Activated T-cell treated with anti-CD3 and anti-CD28 coated beads, Interleukin-2, amount 50 U/mL, for 1 hour (primary cell): ENCODE data around the gene SLC34A1.
"Not testable (repeated sequence)": the region's sequence is repeated elsewhere in the genome, so short reads cannot be mapped to it uniquely, and the experiment has no call there.

Experiments used
- DNase-seq: peaks from one replicate; pipeline ENCODE4 v3.0.0-alpha.2; 2020

Gene SLC34A1, protein sequence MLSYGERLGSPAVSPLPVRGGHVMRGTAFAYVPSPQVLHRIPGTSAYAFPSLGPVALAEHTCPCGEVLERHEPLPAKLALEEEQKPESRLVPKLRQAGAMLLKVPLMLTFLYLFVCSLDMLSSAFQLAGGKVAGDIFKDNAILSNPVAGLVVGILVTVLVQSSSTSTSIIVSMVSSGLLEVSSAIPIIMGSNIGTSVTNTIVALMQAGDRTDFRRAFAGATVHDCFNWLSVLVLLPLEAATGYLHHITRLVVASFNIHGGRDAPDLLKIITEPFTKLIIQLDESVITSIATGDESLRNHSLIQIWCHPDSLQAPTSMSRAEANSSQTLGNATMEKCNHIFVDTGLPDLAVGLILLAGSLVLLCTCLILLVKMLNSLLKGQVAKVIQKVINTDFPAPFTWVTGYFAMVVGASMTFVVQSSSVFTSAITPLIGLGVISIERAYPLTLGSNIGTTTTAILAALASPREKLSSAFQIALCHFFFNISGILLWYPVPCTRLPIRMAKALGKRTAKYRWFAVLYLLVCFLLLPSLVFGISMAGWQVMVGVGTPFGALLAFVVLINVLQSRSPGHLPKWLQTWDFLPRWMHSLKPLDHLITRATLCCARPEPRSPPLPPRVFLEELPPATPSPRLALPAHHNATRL

DNA sequence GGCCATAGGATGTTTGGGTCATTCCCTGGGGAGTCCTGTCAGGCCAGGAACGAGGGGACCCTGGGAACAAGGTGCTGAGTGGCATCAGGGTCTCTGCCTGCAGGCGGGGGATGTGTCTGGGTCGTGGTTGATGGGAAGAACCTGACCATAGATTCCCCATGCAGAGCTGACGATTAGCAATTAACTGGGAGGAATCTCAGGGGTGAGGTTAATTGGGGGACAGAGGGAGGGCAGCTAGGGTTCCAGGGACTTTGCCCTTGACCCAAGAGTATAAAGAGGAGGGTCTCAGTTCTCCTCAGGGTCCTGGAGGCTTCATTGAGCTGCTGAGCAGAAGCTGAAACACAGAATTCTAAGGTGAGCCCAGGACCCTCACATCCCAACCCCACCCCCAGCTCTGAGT is at the start of gene SLC34A1:
SLC34A1 (plus strand) TSS at position 301 of the 400 bp plus-strand sequence. CDS start 1,308 bp downstream, outside the sequence.
- DNase-seq: no peak

DNA sequence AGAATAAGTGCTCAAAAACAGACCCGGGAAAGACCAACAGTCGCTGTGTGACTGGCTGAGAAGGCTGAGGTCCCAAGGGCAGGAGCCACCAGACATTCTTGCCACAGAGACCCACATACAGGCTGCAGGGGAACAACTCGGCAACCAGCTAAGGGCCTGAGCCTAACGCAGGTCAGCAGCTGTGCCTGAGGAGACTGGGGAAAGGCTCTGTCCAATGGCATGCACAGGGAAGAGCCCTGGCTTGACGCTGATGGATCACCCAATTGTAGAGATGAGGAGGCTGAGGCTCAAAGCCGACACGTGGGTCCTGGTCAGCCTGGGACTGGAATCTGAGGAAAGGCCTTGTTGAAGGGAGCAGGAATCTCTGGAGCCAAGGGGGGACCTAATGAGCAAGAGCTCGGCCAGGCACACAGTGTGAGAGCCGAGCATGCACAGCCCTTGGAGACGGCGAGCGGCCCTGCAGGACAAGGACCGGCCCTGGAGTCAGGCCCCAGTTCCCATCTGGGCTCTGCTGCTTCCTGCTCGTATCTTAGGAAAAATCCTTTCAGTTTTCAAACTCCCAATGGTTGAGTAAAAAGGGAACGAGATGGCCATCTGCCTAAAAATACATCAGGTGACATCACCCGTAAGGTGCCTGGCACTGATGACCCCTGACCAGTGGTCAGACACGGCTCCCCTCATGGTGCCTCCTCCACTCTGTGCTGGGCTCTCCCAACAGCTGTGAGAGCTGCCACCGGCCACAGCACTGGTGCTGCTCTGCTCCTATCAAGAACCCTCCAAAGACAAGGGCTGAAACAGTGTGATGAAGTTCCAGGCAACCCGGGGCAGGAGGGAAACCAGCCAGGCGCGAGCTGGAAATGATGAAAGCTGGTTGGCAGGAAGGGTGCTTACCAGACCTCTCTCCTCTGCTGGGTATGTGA is 49.2 kb upstream of the SLC34A1 start:
- no peak for DNase-seq

DNA sequence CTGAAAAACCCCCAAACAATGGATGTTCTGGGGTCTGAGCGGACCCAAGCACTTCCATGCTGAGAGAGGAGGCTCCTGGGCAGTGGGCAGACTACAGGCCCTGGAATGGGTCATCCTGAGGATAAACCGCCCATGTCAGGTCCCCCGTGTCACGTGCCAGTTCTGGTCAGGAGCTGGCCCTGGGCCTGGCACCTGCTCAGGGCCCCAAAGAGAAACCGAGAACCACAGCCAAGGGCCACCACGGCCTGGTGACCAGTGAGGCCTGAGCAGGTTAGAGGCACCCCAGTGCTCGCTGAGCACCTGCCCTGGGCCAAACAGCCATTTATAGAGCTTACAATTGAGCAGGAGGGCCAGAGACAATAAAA is 48.6 kb upstream of the SLC34A1 start:
- DNase-seq: no peak

DNA sequence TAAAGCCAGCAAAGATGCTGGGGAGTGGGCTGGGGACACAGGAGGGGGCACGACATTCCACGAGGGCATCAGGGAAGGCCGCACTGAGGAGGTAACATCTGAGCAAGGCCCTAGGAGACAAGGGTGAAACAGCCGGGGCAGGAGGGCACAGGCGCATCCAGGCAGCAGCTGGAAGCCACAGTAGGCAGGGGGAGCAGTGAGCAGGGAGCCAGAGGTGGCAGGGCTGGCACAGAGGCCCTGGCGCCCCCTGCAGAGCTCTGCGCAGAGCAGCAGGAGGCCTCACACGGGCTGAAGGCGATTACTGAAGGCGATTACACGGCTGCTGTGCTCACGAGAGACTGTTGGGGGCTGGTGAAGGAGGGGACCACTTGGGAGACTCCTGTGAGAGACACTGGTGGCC is 48.1 kb upstream of the SLC34A1 start:
- DNase-seq: no peak

DNA sequence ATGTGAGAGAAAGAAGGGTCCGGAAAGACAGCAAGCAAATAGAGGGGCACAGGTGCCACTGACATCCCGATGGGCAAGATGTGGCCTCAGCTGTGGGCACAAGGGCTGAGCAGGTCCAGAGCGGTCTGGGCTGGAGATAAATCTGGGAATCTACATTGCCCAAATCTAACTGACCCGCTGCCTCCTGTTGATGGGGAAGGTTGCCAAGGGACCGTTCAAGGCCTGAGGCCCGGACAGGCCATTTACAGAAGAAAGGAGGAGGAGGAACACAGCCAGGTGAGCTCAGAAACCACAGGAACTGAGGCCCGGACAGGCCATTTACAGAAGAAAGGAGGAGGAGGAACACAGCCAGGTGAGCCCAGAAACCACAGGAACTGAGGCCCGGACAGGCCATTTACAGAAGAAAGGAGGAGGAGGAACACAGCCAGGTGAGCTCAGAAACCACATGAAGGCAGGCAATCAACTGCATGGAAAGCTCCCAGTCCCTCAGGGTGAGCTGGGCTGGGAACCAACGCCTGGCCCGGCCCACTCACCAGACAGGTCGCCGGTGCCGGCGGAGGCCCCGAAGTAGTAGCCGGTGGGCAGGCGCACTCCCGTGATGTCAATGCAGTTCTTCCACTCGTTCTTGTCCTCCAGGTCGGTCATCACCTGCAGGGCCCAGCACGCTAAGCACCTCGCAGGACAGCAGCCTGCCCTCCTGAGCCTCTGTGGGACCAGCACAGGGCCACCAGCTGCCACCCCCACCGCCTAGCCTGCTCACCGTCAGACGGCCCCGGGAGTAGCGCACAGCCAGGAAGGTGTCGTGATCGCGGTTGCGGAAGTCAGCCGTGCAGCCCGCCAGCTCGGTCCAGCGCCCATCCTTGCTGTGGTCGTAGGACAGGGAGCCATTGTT is 47.4 kb upstream of the SLC34A1 start:
- no peak for DNase-seq

DNA sequence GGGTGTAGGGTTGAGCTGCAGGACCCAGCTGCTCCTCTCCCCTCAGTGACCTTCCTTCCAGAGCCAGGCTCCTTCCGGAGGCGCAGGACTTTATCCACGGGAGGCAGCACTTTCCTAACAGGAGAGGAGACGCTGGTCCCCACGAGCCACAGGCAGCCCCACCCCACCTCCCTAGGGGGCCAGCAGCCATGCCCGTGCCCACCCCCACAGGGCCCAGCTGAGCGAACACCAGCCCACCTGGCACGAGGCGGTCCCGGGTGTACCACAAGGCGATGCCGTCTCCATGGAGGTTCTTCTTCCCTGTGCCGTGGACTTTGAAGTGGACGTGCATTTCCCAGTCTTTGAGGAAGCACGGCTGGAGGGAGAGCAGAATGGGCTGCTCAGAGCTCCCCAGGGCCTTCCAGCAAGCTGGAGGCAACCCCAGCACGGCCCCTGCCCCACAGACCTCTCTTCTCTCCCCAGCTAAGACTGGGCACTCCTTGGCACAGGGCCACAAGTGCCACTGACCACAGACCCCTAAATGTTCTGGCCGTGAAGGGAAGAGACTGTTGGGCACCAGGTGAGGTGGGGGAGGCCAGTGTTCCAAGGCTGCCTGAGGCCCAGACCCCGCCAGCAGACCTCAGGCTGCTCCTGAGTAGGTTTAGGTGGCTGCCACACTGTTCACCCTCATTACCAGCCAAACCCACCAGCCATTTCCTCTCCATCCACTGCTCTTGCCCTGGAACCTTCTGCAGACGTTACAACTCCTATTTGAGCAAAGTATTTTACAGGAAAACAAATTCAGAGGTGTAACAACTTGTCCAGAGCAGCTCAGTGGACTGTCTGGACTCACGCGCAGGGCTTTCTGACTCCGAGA is 45.8 kb upstream of the SLC34A1 start:
- no peak for DNase-seq

DNA sequence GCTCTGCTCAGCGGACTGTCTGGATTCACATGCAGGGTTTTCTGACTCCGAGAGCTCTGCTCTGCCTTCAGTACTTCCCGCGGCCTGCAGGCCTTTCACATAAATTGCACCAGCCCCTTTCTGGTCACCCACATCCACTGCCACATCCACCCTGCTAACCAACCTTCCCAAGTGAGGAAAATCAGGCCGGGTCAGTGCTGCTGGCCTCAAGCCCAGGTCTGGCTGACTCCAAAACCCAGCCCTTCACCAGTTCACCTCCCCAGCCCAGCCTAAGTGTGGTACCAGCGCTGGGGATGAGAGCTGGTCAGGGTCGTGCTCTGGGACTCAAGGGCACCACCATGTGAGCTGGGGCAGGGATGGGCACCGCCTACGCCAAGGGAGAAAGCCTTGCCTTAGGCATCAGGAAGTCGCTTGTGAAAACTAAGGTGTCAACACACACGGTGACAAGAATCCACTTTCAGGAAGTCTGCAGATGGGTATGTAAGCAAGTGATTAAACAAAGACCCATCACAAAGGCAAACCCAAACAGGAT is 45.1 kb upstream of the SLC34A1 start:
- no peak for DNase-seq

DNA sequence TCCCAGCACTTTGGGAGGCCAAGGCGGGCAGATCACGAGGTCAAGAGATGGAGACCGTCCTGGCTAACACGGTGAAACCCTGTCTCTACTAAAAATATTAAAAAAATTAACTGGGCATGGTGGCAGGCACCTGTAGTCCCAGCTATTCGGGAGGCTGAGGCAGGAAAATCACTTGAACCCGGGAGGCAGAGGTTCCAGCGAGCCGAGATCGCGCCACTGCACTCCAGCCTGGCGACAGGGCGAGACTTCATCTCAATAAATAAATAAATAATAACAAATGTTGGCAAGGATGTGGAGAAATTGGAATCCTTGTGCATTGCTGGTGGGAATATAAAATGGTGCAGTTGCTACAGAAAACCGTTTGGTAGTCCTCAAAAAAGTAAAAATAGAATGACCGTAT is 41.2 kb upstream of the SLC34A1 start:
- DNase-seq: not testable (repeated sequence)

DNA sequence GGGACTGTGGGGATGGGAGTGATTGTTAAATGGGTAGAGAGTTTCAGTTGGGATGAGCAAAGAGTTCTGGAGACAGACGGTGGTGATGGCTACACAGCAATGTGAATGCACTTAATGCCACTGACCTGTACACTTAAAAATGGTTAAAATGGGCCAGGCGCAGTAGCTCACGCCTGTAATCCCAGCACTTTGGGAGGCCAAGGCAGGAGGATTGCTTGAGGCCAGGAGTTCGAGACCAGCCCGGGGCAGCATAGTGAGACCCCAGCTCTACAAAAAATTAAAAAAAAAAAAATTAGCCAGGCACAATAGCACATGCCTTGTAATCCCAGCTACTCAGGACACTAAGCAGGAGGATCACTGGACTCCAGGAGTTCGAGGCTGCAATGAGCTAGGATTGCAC is 40.5 kb upstream of the SLC34A1 start:
- DNase-seq: no peak

DNA sequence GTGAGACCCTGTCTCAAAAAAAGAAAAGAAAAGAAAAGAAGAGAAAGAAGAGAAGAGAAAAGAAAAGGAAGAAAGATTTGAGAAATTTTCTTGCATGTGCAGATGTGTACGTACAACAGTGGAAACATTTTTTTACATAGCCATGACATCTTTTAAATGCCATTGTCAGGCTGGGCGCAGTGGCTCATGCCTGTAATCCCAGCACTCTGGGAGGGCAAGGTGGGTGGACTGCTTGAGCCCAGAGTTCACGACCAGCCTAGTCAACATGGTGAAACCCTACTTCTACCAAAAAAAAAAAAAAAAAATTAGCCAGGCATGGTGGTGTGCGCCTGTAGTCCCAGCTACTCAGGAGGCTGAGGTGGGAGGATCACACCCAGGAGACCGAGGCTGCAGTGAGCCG is 39.3 kb upstream of the SLC34A1 start:
- DNase-seq: no peak

DNA sequence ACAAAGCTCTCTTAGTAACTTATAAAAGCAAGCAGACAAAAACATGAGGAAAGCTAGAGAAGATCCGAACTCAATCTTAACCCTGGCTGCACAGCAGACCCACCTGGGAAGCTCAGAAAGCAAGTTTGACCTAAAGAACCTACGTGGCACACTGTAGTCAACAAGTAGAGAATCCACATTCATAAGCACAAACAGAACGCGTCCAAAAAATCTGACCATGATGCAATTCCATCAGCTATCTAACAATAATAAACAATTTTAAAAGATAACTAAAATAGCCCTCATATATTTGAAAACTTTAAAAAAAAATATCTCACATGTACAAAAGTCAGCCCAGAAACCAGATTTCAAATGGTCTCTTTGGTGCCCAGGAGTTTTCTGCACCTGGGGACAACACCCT is 37.4 kb upstream of the SLC34A1 start:
- DNase-seq: no peak

DNA sequence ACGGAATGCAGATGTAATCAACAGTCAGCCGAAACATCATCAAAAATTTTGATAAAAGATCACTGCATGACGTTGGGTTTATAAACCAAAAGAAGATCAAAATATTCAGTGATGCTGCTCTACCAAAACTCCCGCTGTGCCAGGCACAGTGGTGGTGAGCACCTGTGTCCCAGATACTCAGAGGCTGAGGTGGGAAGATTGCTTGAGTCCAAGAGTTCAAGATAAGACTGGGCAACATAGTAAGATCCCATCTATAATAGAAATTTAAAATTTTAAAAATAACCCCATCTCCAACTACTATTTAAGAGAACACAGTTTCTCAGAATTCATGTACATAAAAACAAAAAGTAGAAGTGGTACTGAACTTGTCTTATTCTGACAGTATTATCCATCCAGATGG is 36.5 kb upstream of the SLC34A1 start:
- DNase-seq: no peak

DNA sequence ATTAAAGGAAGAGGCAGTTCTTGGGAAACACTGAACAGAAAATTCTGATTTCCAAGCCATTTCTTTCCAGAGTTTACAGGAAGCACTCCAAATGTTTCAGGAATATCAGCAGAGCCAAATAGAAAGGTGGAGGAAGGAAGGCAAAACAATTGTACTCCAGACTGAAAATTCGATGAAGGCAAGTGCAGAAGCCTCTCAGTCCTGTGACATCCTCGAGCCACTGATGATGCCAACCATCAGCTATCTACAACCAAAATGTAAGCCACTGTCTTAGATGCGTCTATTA is 34.9 kb upstream of the SLC34A1 start:
- DNase-seq: no peak

DNA sequence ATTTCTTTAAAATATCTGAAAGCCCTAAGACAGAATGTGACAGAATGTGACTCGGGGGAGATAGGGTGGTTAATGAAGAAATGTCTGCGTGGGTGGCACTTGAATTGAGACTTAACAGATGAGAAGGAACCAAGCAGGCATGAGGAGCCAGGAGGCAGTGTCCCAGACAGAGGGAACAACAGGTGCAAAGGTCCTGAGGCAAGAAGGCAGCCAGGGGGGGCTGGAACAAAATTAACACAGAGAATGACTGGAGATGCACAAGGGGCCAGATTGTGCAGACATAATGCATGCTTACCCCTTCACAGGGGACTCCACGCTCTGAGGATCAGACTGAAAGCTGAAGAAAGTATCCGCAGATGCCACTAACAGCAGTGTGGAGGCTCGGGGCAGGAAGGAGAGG is 34.5 kb upstream of the SLC34A1 start:
- no peak for DNase-seq

DNA sequence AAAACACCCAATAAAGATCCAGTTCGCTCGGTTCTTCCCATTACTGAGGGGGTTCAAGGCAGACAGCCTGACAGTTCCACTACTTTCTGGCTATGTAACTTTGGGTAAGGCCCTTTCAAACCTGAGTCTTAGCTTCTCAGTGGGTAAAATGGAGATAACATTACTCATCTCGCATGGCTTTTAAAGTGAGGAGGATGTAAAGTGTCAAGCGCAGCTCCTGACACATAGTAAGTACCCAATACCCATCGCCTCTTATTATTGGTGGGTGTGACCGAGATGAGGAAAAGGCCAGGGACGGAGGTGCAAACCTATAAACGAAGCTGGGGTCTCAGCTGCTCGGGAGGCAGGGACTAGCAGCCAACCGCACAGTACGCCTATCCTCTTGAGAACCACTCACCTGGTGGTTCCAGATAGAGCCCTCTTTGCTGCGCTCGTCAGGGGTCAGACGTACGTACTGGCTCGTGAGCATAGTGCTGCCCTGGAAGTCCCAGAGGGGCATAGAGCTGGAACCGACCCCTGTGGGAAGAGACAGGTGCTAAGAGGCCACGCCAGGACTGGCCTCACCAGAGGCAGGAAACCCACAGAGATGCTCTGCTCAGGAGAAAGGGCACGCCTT is 33.4 kb upstream of the SLC34A1 start:
- no peak for DNase-seq

DNA sequence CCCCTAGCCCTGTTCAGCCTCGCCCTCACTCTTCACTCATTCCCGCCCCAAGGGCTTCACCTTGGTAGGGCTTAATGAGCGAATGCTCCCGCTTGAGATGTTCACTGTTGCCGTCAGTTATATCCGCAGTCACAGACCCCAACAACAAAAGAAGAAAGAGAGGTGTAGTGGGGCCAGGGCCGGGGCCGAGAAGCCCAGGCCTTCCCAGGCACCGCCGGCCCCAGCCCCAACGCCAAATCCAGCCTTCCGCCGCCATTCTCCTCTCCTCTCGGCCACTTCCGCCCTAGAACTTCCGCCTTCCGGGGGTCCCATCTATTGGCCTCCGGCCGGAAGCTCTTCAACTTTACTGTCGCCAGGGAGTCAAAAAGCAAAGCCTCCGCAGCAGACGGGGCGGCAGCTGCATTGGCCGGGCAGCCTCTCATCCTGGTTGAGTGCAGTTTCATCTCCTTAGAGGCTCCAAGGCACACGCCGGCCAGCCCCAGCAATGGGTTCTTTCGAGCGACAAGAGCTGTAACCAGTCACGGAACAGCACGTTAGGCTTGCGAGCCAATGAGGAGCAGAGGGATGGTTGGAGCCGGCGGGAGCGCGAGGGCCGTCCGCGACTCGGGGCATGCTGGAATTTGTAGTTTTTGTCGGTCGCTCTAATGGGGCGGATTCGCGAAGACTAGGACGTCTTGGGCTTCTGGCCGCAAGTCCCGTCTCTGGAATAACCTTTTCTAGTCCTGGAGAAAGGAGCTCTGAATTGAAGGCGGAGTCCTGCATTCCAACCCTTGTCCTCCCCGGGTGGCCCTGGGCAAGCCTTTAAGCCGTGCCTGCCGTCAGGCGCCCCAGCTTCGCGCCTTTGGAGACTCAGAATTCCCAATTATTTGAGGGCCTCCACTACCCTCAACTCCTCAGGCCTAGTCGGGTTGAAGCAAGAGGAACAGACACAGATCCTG is 32.6 kb upstream of the SLC34A1 start, which contains the start of gene LMAN2:
LMAN2 (minus strand) TSS at position 277 of the 938 bp plus-strand sequence; CDS start at position 256, 21 bp downstream.
- peak; percentile 90 for DNase-seq

DNA sequence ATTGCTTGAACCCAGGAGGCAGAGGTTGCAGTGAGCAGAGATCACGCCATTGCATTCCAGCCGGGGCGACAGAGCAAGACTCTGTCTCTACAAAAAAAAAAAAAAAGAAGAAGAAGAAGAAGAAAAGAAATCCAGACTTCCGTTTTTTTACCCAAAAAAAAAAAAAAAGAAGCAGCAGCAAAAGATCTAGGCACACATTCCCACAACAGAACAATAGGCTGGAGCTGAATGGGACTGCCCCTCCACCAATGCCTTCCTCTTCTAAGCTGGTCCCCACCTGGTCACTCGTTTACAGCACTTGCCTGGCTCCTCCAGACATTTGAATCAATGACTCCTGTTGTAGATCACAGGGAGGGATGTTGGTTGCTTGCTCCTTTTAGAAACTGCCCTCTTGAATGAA is 31.1 kb upstream of the SLC34A1 start:
- no peak for DNase-seq

DNA sequence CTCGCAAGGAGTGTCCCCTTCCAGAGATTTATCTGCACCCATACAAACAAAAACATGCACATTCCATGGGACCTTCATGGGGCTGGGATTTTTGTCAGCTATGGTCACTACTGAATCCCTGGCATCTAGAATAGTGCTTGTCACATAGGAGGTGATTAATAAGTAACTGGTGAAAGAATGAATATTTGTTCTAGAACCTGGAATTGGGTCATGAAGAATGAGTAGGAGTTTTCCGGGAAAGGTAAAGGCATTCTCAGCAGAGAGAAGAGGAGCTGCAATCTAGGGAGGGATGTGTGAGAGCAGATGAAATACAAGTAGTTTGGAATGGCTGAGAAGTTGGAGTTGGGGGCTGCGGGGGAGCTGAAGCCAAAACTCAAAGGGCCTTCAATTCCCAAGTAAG is 30.0 kb upstream of the SLC34A1 start:
- DNase-seq: no peak

DNA sequence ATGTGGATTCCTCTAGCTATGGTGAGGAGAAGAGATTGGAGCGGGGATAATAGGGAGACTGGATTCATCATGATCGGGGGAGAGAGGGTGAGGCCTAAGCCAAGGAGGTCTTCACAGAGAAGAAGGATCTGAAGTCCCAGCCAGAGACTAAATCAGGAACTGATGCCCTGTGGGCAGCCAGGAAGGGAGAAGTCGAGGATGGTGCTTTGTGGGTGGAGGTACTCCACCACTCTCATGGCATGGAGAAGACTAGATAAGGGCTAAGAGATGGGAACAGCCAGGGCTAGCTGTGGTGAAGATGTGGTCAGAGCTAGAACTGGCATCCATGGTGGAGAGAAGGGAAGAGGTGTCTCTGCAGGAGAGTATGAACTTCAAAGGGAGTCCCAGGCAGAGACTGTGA is 29.5 kb upstream of the SLC34A1 start:
- no peak for DNase-seq
